GM19238 (cell line): ENCODE results near the gene PTPN5.

Experiments
- DNase-seq: peaks from one replicate; pipeline ENCODE4 v3.0.0; 2011; ENCODE audit warnings: low spot score; ENCODE audit not compliant: insufficient read length

Gene PTPN5

DNA sequence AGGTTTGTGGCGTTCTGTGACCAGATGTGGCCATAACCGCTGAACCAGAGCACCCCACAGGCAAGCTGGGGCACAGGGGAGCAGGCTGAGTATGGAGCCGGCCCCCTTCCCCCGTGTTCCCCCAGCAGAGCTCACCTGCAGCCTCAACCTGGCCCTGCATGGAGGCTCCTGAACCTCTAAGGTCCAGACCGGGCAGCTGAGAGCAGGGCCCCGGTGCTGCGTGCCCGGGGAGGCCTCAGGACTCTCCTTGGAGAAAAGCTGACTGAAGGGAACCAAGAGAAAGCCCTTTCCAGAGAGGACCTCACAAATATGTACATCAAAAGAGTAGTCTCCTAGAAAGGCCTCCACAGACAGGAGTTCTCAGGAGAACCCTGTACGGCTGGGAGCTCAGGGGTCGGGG is 48.2 kb downstream of the PTPN5 start:
- no peak for DNase-seq

DNA sequence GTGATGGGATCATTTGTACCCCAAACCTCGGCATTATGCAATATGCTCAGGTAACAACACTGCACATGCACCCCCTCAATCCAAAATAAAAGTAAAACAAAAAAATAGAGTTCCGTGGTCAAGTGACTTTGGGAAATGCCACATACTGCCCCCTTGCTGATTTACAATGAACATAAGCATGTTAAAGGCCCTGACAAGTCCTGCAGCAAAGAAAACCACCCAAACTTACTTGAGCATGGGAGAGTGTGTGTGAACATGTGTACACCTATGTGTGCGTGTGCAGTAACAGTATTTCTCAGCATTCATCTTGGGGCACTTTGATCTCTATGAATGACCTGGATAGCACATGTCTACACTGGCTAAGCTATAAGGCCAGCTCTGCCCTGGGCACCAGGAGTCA is 49.8 kb downstream of the PTPN5 start:
- DNase-seq: no peak

DNA sequence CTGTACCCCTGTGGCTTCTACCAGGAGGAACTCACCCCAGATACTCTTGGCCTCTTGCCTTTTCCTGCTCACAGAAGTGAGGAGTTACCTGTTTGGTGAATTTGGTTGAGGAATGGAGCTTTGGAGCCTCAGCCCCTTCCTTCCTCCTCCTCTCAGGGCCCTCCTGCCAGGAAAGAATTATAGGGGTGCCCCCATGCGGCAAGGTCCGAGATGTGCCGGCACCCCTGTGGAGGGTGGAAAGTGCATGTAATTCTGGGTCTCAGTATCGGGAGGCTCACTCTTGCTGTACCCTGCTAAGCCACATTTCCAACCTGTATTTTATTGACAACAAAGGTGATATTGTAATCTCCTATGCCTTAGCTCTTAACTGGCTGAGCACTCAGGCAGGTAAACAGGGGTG is 51.9 kb downstream of the PTPN5 start:
- no peak for DNase-seq

DNA sequence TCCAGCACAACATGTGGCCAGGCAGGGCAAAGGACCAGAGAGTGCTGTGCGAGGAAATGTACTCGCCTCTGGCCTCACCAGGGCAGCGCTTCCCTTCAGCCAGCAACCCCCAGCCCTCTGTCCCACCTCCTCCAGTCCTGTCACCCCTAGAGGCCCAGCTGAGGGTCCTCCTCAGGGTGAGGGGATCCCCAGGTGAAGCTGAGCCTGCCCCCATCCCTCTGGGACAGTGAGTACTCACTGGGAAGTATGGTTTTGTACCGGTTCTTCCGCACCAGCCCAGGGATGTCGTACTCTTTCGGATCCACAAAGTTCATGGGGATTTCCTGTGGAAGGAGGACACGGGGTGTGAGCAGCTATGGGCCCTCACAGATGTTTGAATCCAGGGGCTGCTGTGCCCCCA is 54.0 kb downstream of the PTPN5 start:
- no peak for DNase-seq

DNA sequence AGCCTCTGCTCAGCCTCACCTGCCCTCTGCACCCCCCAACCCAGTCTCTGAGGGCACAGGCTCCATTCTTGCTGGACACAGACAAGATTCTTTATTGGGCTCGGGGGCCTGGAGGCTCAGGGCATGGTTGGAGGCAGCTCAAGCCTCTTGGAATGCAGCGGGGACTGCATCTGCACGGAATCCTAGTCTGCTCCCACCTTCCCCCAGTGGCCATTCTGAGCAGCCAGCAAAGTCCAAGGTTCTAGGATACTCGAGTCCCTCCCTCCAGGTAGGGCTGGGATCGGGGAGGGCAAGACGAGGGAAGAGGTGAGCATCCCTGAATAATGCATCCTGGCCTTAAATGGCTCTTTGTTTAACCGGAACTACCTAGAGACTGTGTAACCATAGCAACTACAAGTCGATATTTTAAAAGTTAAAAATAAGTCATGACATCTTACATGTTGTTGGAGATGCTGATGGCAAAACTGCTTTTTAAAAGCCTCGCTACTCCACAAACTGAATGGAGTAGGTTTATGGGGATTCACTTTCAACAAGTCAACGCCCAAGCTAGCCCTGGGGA is 54.9 kb downstream of the PTPN5 start:
- DNase-seq: no peak

DNA sequence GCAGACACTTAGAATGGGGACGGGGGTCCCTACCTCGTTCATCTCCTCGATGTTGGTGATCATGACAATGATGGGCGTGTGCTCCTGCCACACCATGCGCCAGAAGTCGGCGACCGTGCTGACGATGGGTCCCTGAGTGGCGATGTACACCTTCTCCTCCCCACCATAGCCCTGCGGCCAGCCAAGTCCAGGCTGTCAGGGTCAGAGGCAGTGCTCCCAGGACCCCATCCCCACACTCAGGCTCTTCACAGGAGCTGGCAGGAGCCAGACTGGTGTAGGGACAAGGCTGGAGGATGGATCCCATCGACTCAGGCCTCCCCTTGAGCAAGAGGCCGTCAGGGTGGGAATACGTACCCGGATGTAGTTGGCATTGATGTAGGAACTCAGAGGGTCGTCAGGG is 58.4 kb downstream of the PTPN5 start:
- DNase-seq: no peak

DNA sequence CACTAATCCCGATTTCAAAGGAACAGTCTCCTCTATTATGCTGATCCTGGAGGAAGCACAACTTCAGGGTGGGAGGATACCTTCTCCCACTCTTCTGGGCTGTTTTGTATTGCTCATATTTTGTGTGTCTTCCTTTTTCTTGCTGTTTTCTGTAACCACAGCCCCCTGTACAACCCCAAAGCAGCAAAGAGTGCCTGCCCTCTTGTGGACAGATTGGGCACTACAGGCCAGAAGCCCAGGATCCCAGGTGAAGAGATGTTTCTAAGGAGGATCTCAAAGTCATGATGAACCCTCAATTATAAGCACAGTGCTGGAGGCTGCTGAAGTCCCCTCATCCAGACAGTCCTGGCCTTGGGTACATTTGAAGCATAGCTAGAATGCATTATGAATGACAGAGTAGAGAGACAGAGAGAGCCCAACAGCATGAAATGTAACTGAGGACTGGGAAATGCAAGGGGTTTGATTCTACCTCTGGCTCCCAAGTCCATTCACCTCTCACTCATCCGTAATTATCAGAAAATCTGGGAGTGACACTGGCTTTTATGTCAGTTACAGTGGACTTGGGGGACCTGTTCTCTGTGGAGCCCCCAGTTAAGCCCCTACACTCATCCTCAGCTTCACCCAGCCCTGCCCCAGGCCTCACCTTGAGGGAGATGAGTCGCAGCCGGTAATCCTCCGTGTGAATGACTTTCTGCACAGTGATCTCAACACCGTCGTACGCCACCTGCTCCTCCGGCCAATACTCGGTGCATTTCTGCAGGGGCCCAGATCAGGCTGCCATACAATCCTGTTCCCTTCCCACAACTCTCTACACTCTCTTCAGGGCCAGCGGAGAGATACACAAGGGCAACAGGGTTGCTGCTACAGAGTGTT is 59.4 kb downstream of the PTPN5 start:
- peak; percentile 64 for DNase-seq

DNA sequence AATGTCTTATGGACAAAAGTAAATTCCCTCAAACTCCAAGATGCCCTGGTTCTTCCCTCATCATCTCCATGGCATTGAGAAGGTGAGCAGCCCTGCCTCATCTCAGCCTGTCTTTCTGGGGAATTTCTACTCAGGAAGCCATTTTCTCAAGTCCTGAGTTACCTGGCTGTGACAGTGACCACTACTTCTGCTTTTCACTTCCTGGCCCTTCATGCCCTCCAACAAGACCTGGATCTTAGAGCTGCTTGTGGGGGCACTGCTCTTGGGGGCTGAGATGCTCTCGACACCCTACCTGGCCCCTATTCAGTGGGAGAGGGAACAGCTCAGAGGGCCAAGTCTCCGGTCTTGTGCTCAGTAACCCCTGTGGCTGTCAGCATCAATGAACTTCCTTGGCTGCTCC is 60.2 kb downstream of the PTPN5 start:
- DNase-seq: no peak

DNA sequence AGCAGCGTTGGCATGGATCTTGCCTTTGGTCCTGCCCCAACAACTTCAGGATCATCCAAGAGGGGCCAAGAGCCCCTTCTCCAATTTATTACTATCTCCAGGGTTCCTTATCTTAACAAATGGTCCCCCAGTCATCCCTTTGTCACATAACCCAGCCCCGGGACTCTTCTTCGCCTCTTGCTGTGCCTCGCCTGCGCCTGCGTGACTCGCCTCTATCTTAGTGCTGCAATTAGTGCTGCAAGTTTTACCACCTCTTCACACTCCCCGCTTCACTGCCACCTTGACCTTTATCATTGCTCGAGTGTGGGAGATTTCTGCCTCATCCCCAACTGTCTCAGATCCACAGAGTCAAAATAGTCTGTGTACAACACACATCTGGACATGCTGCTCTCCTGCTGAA is 61.6 kb downstream of the PTPN5 start:
- DNase-seq: no peak

DNA sequence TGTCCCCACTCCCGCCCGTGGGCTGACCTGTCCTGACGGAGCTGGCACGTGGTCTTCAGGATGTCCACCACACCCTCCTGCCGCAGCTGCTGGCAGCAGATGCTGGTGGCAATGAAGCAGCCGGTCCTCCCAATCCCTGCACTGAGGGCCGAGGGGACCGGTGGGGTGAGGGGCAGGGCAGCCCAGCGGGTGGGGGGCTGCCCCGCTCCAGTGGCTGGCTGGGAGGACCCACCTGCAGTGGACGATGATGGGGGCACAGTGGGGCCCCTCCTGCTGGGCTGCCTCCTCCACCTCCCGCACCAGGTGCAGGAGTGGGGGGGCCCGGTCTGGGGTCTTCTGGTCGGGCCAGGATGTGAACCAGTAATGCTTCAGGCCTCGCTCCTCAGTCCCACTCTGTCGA is 62.2 kb downstream of the PTPN5 start:
- no peak for DNase-seq

DNA sequence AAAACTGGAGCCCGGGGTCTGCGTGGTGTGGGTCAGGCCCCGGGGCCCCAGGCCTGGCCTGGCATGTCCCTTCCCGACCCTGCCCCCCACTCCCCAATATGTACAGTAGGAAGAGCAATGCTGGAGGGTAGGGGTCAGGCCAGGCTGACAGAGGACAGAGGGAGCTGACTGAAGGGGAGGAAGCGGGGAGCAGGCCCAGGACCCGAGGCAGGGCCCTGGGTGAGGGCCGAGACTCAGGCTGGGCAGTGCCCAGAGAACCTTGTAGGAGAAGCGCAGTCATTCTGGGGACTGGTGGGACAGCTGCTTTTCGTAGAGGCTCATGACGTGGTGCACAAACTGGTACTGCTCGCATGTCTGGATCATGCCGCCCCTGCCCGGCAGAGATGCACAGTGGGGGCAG is 62.9 kb downstream of the PTPN5 start:
- no peak for DNase-seq

DNA sequence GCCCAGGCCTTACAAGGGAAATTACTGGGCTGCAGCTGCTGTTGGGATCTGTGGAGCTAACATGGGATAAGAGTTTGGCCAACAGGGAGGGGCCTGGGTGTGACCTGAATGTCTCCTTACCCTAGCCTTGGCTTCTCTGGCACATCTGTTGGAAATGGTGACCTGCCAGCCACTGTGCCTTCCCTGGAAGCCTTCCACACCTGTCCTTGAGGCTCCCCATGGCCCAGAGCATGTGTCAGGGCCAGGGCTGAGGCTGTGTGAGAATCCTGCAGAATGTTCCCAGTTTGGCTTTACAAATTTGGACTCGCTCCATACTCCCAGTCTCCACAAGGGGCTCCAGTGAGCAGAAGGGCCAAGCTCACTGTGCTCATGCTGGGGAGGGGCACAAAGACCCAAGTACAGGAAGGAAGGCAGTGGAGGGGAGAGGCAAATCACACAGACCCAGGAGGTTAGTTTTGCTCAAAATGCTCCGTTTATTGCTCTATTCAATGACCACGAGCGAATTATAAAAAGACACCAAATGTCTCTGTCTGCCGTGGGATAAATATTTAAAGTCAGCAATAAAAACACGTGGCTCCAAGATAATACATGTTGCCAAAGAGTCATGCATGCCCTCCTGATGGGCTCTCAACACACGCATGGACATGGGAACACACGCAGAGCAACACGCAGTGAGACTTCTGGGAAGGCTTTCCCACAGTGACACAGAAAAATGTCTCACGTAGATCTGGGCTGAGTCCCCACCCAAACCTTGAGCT is 63.9 kb downstream of the PTPN5 start:
- peak; percentile 62 for DNase-seq

DNA sequence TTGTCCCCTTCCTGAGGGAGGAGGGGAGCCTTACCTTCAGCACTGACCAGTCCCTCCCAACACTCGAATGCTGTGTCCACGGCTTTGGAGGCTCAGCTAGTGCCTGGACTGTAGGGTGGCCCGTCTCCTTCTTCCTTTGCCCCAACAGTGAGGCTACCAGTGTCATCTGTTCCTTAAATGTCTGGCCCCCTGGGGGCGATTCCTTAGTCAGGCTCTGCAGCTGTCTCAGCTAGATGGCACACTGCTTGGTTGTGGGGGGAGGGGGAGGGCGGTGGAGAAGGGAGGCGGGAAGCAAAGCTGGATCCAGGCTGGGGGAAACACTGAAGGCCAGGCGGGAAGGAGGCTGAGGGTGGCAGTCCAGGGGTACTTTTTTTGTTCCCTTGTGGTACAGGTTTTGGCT is 65.6 kb downstream of the PTPN5 start, which contains the start of gene IGSF22:
Gene IGSF22, minus strand, starts transcription at position 149 of the 400 bp plus-strand sequence. CDS start 1,952 bp downstream, outside the sequence.
- no peak for DNase-seq

DNA sequence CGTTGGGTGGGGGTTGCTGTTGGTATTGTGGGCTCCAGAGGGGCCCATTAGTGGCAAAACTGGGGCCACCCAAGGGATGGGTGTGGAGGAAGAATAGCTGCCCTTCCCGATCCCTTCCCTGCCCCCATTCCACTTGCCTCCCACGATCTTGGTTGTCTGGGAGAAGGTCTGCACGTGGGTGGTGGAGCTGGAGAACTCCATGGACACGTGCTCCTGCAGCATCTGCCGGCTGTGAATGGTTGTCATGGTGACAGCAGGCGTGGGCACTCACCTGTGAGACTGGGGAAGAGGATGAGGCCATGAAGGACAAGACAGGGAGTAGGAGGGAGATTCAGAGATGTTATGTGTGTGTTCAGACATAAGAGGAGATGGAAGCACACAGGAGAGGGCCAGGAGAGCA is 67.6 kb downstream of the PTPN5 start:
- no peak for DNase-seq

DNA sequence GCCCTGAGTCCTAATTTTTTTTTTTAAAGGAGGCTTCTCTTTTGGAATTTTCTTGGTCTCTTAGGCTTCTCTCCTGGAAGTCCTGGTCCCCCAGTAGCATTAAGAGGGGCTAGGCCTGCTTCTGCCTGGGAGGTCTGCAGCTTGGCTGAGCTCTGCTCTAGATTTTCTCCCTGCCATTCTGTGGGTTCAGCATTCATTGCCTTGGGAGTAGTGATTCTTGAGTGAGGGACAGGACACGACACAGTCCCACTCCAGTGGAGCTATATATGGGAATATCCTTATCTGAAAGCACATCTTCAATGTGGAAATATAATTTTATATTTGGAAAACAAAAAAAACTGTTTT is 69.3 kb downstream of the PTPN5 start:
- DNase-seq: no peak

DNA sequence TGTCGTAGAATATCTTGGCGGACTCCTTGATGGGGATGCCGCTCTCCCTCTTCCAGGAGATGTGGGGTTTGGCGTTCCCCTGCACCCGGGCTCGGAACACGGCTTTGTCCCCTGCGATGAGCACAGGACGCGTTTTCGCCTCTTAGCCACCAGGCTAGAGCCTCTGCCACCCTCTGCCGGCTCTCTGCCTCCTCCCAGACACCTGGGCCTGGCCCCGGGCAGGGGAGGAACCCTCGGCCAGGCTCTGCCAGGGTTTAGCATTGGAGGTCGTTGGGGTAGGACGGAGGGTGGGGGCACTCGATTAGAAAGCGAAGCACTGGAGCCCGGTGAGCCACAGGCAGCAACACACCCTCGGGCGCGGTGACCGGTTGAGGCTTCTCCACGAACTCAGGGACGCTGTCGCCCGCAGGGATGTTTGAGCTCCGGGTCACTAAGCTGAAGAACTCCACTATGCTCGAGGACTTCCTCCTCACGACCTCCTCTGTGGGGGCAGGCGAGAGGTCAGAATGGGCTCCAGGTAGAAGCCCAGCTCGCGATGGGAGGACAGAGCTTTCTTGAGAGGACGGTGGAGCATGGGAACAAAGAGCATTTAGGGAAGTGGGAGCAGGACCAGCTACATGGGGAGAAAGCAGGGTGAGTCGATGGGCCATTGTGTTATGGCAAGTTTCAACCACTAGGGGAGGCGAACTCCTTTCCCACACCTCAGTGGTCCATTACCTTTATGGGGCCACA is 69.9 kb downstream of the PTPN5 start:
- peak; percentile 53 for DNase-seq

DNA sequence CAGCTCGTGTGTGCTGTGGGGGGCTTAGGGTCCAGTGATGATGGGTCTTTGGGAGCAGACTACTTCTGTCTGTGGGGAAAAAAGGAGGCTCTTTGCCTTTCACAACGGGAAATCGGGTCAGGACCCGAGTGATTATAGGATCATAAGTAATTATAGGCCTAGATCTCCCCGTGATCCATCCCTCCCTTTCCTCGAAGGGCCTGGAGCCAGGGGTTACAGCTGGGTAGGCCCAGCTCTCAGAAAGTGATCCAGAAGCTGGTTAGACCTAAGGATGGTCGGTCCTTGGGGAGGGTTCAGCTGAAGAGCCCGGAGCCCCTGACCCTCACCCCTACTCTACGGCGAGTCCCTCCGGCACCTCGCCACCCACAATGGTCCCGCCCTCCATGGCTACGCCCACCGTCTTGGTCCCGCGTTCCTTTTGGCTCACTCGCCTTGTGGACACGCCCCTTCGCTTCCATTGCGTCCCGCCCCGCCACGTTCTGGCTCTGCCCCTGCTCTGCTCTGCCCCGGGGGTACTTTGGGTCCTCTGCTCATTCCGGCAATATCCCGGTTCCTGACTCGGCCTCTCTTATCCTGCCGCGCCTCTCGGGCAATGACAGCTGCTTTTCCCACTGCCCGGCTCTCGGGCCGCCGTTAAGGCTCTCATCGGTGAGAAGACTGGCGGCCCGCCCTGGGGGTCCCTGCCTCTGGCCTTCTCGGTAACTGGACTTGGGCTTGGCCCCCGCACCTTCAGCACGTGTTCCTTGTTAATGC is 70.6 kb downstream of the PTPN5 start:
- DNase-seq: peak; percentile 64

DNA sequence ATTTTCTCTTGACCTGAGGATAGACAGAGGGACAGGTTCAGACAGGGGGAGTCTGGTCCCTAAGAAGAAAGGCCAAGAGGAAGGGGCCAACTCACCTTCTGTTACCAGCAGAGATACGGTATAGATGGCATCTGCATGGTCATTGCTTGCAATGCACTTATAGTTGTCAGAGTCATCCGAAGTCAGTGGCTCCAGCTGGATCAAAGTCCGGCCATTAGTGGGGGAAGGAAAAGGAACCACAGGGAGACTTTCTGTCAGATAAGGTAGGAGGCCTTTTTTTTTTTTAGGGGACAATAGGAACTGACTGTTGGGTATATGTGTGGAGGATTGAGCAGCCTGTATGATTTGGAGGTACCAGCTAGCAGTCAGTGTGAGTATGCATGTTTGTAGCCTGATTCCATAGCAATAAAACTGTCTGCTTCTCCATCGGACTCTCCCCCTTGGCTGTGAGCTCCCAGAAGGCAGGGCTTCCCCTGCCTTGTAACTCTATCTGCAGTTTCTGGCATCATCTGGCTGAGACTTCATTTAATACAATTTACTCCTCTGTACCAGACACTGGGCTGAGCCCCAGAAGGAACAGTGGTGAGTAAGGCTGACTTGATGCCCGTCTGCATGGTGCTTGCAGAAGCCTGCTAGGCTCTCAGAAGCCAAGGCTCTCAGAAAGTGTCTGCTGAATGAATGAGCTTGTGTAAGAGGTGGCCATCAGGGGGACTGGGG is 71.3 kb downstream of the PTPN5 start:
- DNase-seq: no peak

DNA sequence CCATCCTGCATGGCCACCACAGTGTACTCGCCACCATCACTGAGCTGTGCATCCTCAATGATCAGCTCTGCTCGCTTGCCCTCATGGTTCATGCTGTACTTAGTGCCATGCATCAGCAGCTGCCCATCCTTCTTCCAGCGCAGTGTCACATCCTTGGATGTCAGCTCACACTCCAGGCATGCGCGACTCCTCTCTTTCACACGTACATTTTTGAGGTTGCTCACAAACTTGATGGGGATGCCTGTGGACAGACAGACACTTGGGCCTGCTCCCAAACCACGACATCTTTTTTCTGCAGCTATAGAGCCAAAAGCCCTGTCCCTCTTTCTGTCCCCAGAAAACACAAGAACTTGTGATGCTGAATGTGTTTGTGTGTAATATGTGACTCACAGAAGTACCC is 76.1 kb downstream of the PTPN5 start:
- no peak for DNase-seq

DNA sequence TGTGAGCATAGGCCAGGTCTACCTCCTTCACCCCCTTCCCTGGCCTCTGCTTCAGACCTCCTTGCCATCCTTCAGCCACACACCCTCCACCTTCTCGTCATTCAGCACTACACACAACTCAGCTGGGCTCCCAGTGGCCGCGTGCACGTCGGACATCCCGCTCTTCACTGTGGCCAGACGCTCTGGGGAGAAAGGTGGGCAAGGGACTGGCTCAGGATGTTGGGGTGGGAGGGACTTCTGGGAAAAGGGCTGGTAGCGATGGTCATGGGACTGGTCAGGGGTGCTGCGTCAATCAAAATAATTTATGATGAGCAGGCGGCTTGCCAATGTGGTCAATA is 77.2 kb downstream of the PTPN5 start:
- no peak for DNase-seq
